GM21515 (cell line): ENCODE measurements around the gene DARS1.

Experiments used
- ATAC-seq: cut with Tn5 transposase; IDR thresholded peaks from one replicate; pipeline ENCODE4 v1.9.1; 2021; ENCODE audit not compliant: unreplicated experiment

DARS1 gene

DNA sequence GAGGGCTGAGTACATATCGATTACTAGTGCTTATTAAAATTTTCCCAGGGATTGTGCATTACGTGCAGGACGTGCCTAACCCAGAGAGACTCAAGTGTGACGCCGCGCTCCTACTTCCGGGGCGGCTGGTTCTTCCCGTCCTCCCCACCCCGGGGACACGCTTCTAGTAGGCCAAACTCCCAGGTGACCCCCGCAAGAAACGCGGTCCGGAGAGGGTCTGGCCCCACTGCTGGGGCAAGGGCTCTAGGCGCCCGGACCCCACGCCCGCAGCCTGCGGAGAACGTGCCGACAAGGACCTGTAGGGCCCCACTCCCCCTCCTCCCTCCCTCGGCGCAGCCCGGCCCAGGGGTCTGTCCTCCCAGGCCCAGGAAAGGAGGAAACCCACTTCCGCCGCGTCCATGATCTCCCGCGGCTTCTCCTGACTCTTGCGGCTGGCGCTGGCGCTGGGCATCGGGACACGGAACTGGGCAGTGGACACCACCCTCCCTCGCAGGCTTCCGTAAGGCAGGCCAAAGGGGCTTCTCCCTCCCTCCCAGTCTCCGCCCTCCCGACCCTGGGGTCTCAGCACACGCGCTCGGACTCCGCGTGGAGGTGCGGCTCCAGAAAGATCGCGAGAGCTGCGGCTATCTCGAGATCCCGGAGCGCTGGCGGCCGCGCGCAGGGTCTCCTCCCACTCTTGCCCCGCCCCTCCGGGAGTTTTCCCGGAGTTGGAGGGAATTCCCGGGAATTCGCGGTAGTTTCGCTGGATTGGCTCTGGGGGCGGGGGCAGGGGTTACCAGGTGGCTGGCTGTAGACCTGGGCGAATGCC, at the start of gene DARS1:
Gene DARS1, minus strand, starts transcription at position 609 of the 808 bp plus-strand sequence. Its CDS starts 158 bp downstream, at position 451.
- peak; percentile 77 for ATAC-seq

DNA sequence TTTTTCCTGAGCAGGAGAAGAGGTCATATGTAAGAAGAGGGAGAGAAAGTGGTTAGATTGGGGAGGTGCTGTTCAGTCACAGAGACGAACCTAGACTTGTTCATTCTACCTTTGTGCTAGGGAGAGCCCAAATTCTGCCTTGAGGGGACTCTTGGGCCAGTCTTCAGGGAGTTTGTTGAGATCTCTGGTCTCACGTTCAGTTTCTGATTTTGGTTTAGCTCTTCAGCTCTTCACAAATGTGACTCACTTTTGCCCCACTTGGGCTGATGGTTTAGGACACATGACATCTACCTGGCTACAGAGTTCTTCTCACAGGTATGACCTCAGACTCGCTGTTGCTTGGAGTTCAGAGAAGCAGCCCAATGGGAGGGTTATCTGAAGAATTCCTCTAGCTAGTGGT, 49.2 kb upstream of the DARS1 start:
- no peak for ATAC-seq

GRCh38 chr2:136032817-136033535, 47.5 kb upstream of the DARS1 start:
- no peak for ATAC-seq

DNA sequence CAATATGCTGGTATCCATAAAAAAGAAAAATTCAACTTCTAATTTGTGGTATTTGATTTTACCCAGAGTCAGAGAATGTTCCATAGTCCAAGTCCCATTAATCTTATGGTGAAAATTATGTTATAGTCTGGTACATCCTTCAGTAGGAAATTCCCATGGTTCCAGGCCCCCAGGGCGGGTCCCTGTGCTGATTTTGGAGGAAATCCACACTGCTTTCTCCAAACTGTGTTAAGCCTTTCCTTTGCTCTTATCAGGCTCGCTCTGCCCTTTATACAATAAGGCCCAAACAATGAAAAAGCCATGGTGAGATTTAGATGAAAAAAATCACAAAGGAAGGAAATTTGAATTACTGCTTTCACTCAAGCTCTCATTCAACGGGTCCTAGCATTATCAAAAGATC, 46.8 kb upstream of the DARS1 start:
- no peak for ATAC-seq

DNA sequence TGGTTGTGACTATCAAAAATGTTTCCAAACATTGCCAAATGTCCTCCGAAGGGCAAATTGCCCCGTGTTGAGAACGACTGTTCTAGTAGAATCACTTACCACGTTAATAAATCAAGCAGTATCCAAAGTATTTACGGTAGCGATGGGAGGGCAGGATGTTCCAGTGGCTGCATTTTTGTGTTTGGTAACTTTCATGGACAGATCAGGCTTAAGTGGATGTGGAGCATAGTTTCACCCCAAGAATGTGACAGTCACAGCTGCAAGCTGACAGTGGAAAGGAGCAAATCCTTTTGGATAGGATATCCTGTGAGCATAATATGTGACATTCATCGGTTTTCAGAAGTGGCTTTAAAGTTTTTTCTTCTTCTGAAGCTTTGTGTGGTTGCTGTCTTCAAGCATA, 46.3 kb upstream of the DARS1 start:
- ATAC-seq, result no peak

DNA sequence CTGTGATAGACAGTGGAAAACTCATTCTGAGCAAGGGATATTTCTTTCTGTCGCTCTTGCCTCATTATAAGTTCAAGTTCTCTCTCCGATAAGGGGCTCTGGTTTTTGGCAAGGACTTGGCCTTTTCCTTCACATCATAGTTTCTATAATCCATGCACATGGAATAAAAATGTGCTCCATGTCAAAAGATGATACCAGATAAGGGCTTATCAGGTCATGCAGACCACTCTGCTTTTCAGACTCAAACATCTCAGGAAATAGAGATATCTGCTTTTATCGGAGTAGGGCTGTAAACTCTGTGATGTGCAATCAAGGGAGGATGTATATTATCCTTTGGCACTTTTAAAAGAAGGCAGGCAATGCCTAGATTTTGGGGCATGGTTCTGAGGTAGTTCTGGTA, 45.0 kb upstream of the DARS1 start:
- no peak for ATAC-seq

GRCh38 chr2:136029149-136029548, 43.7 kb upstream of the DARS1 start:
- ATAC-seq, result no peak

GRCh38 chr2:136028001-136028400, 42.6 kb upstream of the DARS1 start:
- no peak for ATAC-seq

- ATAC-seq, result no peak
These were observed 41.7 kb upstream of the DARS1 start for GRCh38 chr2:136027112-136027511.

DNA sequence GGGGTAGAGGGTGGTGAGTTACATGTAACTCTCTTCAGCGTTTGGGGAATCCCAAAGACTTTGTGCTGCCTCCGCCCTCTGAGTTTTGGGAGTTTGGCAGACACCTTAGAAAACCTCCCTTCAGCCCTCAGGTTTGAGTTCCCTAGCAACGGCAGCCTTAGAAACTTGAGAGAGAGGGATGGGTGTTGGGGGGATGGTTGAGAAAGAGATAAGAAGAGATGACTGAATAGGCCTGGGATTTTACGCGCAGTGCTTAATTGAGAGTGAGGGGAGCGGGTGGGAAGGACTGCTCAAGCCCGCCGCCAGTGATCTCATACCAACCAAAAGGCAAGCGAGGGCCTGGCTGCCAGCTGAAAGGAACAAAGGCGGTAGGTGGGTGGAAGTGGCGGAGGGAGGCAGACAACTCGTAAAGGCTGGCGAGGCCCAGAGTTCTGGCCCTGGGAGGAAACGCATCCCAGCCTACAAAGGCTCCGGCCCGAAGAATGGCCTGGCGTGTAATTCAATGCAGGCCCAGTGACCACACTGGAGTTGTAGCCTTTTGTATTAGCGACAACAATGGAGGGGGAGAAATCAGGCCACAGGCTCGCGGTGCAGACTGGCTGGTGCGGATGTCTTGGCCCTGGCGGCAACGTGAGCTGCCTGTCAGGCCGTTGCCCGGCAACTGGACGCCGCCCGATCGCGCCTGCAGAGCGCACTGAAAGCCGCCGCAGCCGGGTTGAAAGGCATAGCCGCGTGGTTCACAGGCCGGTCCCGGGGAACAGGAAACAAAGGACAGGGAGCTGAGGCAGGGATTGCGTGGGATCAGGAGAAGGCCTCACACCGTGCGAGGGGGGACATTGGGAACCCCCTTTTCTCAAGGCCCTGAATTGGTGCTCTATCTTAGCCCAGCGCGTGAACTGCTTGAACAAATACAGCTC, 39.9 kb upstream of the DARS1 start:
- ATAC-seq, result no peak

DNA sequence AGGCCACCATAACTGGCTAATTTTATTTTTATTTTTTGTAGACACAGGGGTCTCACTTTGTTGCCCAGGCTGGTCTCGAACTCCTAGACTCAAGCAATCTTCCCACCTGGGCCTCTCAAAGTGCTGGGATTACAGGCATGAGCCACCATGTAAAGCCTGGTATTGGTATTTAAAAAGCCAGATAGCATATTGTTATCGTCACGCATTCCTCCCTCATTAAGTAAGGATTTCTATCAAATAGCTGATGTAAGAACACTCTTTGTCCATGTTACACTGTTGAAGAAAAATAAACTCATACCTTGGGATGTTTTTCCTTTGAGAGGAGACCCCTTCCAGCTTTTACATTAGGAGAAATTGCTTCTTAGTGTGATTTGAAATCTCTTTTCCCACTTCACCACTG, 39.2 kb upstream of the DARS1 start:
- ATAC-seq, result no peak

DNA sequence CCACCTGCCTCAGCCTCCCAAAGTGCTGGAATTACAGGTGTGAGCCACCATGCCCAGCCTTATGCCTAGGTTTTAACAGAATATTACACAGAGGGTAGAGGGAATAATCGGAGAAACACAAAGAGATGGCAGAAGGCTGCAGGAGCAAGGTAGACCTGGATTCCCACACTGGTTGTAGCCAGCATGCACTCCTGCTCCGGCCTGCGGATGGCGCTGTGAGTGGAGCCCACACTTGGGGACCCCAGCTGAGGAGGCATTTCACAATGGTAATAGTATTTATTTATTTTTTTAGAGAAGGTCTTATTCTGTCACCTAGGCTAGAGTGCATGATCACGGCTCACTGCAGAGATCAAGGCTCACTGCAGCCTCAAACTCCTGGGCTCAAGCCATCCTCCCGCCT, 38.8 kb upstream of the DARS1 start:
- ATAC-seq, result no peak

DNA sequence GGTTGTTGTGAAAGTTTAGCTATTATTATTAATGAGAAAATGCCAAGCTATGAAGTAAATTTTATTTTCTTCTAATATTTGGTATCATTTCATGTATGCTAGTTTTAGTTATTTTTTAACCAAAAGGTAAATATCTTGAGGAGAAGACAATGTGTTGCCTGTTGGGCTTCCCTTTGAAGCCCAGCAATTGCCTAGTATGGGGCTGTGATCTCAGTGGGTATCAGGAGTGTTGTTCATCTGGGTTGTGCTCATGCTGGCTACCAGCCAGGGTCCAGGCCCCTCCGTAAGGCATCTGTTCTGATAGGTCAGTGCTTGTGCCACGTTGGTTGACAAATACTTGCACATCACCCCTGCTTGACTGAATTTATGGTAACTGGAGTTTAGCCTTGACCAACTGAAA, 38.0 kb upstream of the DARS1 start:
- ATAC-seq, result no peak

GRCh38 chr2:136022396-136023146, 37.1 kb upstream of the DARS1 start:
- ATAC-seq, result no peak

DNA sequence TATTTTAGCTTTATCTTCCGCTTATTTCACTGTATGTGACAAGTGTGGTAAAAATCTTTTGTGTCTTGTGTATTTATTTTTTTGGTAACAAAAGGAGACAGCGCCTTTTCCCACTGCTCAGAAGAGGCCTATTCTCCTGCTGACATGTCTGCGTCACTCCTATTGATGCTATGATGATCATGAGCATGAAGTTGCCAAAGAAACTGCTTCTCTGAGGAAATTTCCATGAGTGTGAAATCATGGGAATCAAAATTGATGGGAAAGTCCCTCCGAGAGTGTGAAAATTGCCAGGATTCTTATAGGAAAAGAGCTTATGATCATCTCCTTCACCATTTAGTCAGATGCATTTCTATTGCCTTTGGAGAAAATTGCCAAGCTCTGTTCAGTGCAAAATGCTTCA, 36.5 kb upstream of the DARS1 start:
- ATAC-seq, result no peak

GRCh38 chr2:136021406-136021805, 36.0 kb upstream of the DARS1 start:
- ATAC-seq, result no peak

DNA sequence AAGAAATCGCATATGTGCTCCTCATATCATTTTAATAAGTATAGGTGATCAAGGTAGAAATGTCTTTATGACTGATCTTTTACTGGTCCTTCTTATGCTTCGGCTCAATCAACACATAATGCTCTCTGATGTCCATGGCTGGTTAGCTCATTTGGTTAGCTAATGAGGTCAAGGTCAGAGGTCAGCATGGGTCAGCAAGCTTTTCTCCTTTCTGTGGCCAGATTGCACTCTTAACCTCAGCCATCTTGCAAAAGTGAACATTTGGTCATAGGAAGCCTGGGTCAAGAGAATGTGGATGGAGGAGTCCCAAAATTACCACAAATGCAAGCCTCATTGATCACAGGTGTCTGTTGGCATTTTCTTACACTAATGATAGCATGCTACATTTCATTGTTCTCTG, 35.4 kb upstream of the DARS1 start:
- ATAC-seq, result no peak

GRCh38 chr2:136019825-136020224, 34.4 kb upstream of the DARS1 start:
- ATAC-seq, result no peak

- ATAC-seq, result peak; percentile 56
These were observed 33.9 kb upstream of the DARS1 start for GRCh38 chr2:136019306-136019705.

GRCh38 chr2:136017786-136018185, 32.4 kb upstream of the DARS1 start:
- ATAC-seq, result no peak

- ATAC-seq, result no peak
These were observed 31.4 kb upstream of the DARS1 start for GRCh38 chr2:136016836-136017235.
